Ammon's horn (tissue), 1 donor: ENCODE measurements around the gene ABHD8.
A peak's percentile ranks its signal among the peaks of the same experiment; 100 is the strongest.

Experiments used
- DNase-seq: peaks from one replicate; pipeline ENCODE4 v3.0.0-alpha.2; 2016; ENCODE audit warnings: low spot score

The ABHD8 gene, protein sequence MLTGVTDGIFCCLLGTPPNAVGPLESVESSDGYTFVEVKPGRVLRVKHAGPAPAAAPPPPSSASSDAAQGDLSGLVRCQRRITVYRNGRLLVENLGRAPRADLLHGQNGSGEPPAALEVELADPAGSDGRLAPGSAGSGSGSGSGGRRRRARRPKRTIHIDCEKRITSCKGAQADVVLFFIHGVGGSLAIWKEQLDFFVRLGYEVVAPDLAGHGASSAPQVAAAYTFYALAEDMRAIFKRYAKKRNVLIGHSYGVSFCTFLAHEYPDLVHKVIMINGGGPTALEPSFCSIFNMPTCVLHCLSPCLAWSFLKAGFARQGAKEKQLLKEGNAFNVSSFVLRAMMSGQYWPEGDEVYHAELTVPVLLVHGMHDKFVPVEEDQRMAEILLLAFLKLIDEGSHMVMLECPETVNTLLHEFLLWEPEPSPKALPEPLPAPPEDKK

GRCh38 chr19:17303167-17303939, at the start of gene ABHD8:
ABHD8 (minus strand) TSS chr19:17303425; CDS start chr19:17301616, 1,809 bp downstream.
- DNase-seq = peak; percentile 97

DNA sequence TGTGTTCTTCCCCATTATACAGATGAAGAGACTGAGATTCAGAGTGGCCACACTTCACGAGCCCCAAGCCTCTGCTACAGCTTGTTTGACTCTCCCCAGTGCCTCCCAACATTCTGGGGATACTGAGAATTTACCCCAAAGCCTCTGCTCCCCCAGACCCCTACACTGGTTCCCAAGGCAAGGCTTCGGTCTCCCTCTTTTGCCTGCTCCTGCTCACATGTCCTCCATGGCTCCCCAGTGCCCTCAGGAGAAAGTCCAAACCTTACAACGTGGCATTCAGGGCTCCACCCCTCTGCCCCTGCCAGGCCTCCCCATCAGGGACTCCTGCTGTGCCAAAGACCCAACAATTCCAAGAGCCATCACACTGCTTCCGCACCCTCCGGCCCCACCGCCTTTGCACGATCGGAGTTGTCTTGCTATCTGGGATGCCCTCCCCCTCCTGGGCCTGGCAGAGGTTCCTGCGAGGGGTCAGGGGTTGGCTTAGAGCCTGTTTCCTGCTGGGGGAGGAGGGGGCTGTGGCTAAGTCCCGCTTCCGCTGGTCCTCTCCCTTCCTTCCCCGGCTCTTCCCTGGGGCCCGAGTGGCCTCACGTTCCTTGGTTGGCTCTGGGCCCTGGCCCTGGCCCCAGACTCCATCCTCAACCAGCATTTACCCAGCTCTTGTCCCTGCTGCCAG, 49.5 kb upstream of the ABHD8 start:
- no peak for DNase-seq

- DNase-seq = no peak
Observed at GRCh38 chr19:17351815-17352435, 48.7 kb upstream of the ABHD8 start.

GRCh38 chr19:17348700-17349099, 45.5 kb upstream of the ABHD8 start:
- no peak for DNase-seq

GRCh38 chr19:17347877-17348276, 44.7 kb upstream of the ABHD8 start:
- DNase-seq = no peak

- DNase-seq = no peak
Observed at GRCh38 chr19:17347361-17347760, 44.1 kb upstream of the ABHD8 start.

GRCh38 chr19:17346109-17346671, 43.0 kb upstream of the ABHD8 start:
- peak; percentile 74 for DNase-seq

GRCh38 chr19:17341845-17342244, 38.6 kb upstream of the ABHD8 start:
- DNase-seq = no peak

GRCh38 chr19:17341386-17341785, 38.2 kb upstream of the ABHD8 start:
- DNase-seq = no peak

DNA sequence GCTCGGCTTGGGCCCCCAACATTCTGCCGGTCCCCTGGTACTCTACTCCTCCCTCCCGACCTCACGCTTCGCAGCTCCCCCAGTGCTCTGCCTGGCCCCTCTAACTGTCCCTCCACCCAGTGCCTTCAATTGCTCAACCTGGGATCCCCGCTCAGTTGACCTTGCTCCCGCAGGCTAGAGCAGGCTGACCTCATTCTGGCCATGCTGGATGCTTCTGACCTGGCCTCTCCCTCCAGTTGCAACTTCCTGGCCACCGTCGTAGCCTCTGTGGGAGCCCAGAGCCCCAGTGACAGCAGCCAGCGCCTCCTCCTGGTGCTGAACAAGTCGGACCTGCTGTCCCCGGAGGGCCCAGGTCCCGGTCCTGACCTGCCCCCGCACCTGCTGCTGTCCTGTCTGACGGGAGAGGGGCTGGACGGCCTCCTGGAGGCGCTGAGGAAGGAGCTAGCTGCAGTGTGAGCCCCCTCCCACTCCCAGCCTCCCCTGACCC, 37.7 kb upstream of the ABHD8 start:
- DNase-seq = no peak

GRCh38 chr19:17340302-17340870, 37.2 kb upstream of the ABHD8 start:
- DNase-seq = no peak

GRCh38 chr19:17339088-17339741, 36.0 kb upstream of the ABHD8 start:
- no peak for DNase-seq

- DNase-seq = no peak
Observed at GRCh38 chr19:17338433-17339078, 35.3 kb upstream of the ABHD8 start.

DNA sequence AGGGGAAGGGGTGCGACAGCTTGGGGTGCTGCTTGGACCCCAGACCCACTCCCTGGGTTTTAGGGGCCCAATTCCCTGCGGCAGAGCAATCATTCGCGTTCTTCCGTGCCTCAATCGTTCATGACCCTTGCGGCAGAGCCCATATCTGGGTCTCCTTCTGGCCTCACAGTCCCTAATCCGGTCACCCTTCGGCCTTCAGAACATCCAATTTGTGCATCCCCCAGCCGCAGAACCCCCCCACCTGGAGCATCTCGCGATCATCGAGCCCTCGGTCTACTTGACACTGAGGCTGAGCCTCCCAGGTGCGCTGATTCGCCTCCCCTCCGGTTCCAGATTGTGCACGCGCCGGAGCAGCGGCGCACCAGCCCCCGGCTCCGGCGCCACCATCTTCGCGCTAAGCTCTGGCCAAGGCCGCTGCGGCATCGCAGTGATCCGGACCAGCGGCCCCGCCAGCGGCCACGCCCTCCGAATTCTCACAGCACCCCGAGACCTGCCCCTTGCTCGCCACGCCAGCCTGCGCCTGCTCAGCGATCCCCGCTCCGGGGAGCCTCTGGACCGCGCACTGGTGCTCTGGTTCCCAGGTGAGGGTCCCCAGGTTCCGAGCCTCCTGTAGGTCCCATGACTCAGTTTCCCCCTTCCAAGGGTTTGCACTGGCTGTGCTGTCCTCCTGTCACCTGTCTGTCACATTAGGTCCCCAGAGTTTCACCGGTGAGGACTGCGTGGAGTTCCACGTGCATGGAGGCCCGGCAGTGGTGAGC, 34.6 kb upstream of the ABHD8 start:
- no peak for DNase-seq

GRCh38 chr19:17336872-17337674, 33.8 kb upstream of the ABHD8 start, which contains the start of gene GTPBP3:
GTPBP3 (plus strand) TSS chr19:17337553; CDS start chr19:17337612, 59 bp downstream.
- peak; percentile 99 for DNase-seq

DNA sequence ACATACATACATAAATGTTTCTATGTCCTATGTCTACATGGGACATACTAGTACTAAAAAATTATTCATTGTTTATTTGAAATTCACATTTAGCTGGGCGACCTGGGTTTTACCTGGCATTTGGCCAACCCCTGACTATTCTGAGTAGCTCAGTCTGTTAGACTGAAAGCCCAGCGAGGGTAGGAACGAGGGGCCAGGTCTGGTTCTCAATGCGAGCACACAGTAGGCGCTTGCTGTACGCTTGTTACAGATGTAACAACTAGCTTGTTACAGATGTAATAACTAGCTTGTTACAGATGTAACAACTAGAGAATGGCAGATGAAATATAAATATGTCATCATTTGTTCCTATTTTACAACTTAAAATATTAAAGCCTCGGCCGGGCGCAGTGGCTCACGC, 32.4 kb upstream of the ABHD8 start:
- no peak for DNase-seq

DNA sequence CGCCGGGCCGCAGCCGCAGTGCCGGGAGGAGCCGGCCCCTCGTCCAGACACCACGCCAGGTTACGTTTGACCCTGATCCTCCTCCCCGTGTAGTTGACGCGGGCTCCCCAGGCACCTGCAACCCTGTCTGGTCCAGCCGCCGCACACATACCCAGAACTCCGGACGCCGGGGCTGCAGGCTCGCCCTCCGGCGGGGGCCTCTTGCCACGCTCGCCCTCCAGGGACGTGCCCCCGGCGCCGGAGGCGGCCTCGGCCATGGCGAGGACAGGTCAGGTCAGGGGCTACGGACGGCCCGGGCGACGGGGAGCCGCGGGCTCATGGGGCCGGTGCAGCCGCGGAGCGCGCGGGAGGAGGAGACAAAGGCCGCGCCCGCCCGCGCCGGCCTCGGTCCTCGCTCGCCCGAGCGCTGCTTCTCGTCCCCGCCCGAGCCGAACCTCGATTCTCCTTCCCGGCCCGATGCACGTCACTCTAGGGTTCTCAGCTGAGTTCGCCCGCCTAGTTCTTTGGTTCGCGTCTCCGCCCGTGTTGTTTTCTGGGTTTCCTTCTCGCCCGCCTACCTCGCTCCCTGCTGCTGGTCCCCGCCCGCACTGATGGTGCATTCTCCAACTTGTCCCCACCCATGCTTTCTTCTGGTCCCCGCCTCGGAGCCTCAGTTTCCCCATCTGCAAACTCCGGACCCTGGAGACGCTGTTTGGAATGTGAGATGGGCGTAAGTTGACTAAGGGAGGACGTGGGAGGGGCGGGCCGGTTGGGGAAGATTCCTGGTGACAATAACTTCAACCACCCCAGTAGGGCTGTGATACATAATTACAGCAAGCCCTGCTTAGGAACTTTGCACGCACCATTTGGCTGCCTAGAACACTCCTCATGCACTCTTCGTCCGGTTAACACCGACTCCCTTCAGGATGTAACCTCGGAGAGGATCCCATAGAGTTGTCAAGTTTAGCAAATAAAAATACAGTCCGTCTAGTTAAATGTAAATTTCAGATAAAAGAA, 31.5 kb upstream of the ABHD8 start, which contains the start of gene ANO8:
Gene ANO8 (minus strand): TSS at position 442 of the 996 bp plus-strand sequence. CDS start 185 bp downstream, at position 257.
- peak; percentile 97 for DNase-seq
